Osteoblast (primary cell): Measurements from ENCODE around the gene OSBPL9. TPM values are rescaled to one million over a fixed set of nuclear protein-coding genes. Genes with fewer than 3 reads are reported as not detected.
A peak's percentile ranks its signal among the peaks of the same experiment; 100 is the strongest.

ENCODE experiments used
- DNase-seq: peaks from one replicate; pipeline ENCODE4 v3.0.0; 2011; ENCODE audit warnings: low spot score, mixed read lengths; ENCODE audit not compliant: insufficient read length; ENCODE audit errors: missing footprints
- H2AFZ ChIP-seq: 2 replicates; pipeline ENCODE4 v1.6.0; 2011; ENCODE audit warnings: mild to moderate bottlenecking, low read length
- H3K27ac ChIP-seq: 2 replicates; pipeline ENCODE4 v1.5.1; 2011; ENCODE audit warnings: mild to moderate bottlenecking, low read depth, low read length, moderate library complexity
- H3K27me3 ChIP-seq: 2 replicates; pipeline ENCODE4 v1.6.0; 2012; ENCODE audit warnings: mild to moderate bottlenecking, control low read depth, inconsistent platforms, low read length, moderate library complexity; ENCODE audit not compliant: insufficient read depth
- H3K36me3 ChIP-seq: 2 replicates; pipeline ENCODE4 v1.5.1; 2011; ENCODE audit warnings: mild to moderate bottlenecking, low read length, control low read depth, moderate library complexity; ENCODE audit not compliant: insufficient read depth
- H3K4me1 ChIP-seq: 2 replicates; pipeline ENCODE4 v1.5.1; 2011; ENCODE audit warnings: mild to moderate bottlenecking, low read length, control low read depth, moderate library complexity; ENCODE audit not compliant: insufficient read depth
- H3K4me2 ChIP-seq: 2 replicates; pipeline ENCODE4 v1.6.0; 2011; ENCODE audit warnings: mild to moderate bottlenecking, low read length; ENCODE audit not compliant: insufficient read depth
- H3K4me3 ChIP-seq: fragments of 200-600 bp; sonication (generic); 3 replicates; pipeline ENCODE4 v1.5.1; 2012; ENCODE audit warnings: mild to moderate bottlenecking, low read length, inconsistent platforms; ENCODE audit not compliant: insufficient read depth
- H3K79me2 ChIP-seq: 2 replicates; pipeline ENCODE4 v1.6.0; 2012; ENCODE audit warnings: mild to moderate bottlenecking, low read length, control low read depth, inconsistent platforms; ENCODE audit not compliant: insufficient read depth
- H3K9me3 ChIP-seq: 2 replicates; pipeline ENCODE4 v1.5.1; 2011; ENCODE audit warnings: low read depth, low read length, control low read depth
- H4K20me1 ChIP-seq: 2 replicates; pipeline ENCODE4 v1.6.0; 2012; ENCODE audit warnings: mild to moderate bottlenecking, low read length, control low read depth; ENCODE audit not compliant: insufficient read depth
- total RNA-seq: library from RNA; depleted of rRNA; stranded (reverse); fragments of >200 nt; gene quantifications from 2 replicates; pipeline ENCODE4 v1.2.3, GENCODE V29; 2012
- TF ChIP-seq, protein P1 (sequence below): IDR thresholded peaks from 2 replicates; pipeline ENCODE4 v1.5.1; 2011; ENCODE audit warnings: mild to moderate bottlenecking, low read depth, low read length, moderate library complexity; ENCODE audit errors: extremely low read depth

The OSBPL9 gene
- total RNA-seq, 1 donor = 87.9 TPM

DNA sequence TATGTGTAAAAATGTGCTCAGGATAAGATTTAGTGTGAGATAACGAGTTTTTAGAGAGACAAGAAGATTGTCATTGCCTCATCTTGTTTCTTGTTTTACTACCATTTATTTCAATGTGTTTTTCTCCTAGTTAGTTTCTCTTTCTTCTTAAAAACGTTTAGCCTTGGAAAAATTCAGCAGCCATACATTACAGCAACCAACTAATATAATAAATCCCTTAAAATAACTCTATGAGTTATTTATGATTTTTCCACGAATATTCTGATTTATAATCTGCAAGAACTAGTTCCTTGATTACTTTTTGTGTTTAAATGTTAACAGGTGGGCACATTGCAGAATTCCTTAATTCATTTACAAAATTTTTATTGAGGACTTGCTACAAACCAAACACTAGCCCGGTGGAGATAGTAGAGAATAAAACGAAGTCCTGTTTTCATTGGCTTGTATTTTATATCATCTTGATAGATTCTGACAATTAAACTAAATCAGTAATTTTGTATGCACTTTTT is 118.9 kb downstream of the OSBPL9 start:
- TF ChIP-seq, protein P1, sequence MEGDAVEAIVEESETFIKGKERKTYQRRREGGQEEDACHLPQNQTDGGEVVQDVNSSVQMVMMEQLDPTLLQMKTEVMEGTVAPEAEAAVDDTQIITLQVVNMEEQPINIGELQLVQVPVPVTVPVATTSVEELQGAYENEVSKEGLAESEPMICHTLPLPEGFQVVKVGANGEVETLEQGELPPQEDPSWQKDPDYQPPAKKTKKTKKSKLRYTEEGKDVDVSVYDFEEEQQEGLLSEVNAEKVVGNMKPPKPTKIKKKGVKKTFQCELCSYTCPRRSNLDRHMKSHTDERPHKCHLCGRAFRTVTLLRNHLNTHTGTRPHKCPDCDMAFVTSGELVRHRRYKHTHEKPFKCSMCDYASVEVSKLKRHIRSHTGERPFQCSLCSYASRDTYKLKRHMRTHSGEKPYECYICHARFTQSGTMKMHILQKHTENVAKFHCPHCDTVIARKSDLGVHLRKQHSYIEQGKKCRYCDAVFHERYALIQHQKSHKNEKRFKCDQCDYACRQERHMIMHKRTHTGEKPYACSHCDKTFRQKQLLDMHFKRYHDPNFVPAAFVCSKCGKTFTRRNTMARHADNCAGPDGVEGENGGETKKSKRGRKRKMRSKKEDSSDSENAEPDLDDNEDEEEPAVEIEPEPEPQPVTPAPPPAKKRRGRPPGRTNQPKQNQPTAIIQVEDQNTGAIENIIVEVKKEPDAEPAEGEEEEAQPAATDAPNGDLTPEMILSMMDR = no peak
- no peak overlapping the region for H3K4me2 ChIP-seq

DNA sequence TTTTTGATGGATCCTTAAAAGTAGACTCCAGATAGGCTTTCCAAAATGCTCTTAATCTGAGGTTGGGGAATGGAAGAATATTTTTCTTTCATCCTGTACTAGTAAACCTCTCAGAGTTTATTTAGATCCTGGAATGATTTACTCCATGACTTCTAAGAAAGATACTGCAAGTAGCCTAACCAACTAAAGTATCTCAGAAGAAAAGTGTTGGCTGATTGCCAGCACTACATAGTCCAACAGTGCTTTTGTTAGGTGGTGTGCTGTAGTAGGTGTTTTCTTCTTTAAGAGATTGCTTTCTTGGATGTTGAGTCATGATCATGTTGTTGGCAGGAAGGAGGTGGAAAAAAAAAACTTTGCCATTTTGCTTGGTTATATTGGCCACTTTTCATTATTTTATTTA is 119.8 kb downstream of the OSBPL9 start:
- H4K20me1 ChIP-seq = peaks cover 29% of the 10 kb centered on the region
- H2AFZ ChIP-seq = no peak overlapping the region
- DNase-seq = no peak
- no peaks in the 10 kb centered on the region for H3K9me3 ChIP-seq
- peaks cover 77% of the 10 kb centered on the region for H3K79me2 ChIP-seq
- no peak overlapping the region for H3K27ac ChIP-seq
- no peaks in the 10 kb centered on the region for H3K36me3 ChIP-seq
- no peaks in the 10 kb centered on the region for H3K27me3 ChIP-seq
- peaks cover 9% of the 10 kb centered on the region for H3K4me1 ChIP-seq
- no peak overlapping the region for H3K4me3 ChIP-seq
- peak overlapping the region; percentile 31 for H3K4me2 ChIP-seq
- TF ChIP-seq, protein P1 = no peak

More for the DNA sequence above, 118.9 kb downstream of the OSBPL9 start:
- H3K9me3 ChIP-seq = no peaks in the 10 kb centered on the region
- no peaks in the 10 kb centered on the region for H3K36me3 ChIP-seq
- H3K4me1 ChIP-seq = peaks cover 13% of the 10 kb centered on the region
- H3K4me3 ChIP-seq = no peak overlapping the region
- H3K79me2 ChIP-seq = peaks cover 80% of the 10 kb centered on the region
- no peak for DNase-seq
- no peaks in the 10 kb centered on the region for H3K27me3 ChIP-seq
- no peak overlapping the region for H2AFZ ChIP-seq
- H3K27ac ChIP-seq = no peak overlapping the region
- peaks cover 33% of the 10 kb centered on the region for H4K20me1 ChIP-seq

DNA sequence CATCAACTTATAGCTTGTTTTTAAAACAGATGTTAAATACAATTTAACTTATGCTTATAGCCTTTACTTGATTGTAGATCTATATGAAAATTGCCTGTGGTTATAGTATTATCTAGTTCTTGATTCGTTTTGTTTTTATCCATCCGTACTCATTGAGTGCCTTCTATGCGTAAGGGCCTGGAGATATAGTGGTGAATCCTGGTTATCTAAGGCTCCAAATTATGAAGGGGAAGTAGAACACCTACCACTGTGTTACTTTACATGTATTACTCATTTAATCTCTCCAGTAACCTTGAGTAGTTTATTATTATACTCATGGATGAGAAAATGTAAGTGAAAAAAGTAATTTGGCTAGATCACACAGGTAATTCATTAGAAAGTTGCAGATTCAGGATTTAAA is 121.8 kb downstream of the OSBPL9 start:
- Histone ChIP-seq H3K4me1 (peaks cover 9% of the 10 kb centered on the region), H3K36me3 (peaks cover 3% of the 10 kb centered on the region), H3K27ac (no peak overlapping the region), H3K79me2 (peaks cover 62% of the 10 kb centered on the region), H3K27me3 (no peaks in the 10 kb centered on the region), H2AFZ (no peak overlapping the region), H4K20me1 (peaks cover 23% of the 10 kb centered on the region), H3K4me3 (no peak overlapping the region), H3K4me2 (no peak overlapping the region), H3K9me3 (no peaks in the 10 kb centered on the region)
- no peak for DNase-seq
- TF ChIP-seq, protein P1 = no peak

DNA sequence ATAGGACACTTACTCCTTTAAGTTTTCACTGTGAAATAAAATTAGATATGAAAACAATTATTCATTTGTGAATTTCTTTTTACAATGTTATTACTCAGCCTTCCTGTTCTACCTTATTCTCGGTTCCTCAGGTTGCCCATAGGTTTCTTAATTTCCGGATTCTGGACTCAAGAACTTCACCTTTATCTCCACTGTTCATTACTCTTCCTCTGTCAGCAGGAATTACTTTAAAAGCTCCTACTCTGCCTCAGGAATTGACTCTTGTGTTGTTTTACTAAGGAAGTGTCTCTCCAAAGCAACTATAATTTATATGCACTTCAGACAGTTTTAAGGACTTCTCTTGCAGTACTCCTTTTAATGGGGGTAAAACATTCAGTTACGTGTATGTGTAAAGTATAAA is 123.8 kb downstream of the OSBPL9 start:
- Histone ChIP-seq H3K27me3 (no peaks in the 10 kb centered on the region), H3K79me2 (peaks cover 54% of the 10 kb centered on the region), H3K4me1 (peaks cover 9% of the 10 kb centered on the region), H3K27ac (no peak overlapping the region), H3K4me3 (no peak overlapping the region), H4K20me1 (peaks cover 18% of the 10 kb centered on the region), H2AFZ (no peak overlapping the region), H3K36me3 (peaks cover 3% of the 10 kb centered on the region), H3K9me3 (no peaks in the 10 kb centered on the region), H3K4me2 (no peak overlapping the region)
- TF ChIP-seq, protein P1 = no peak
- DNase-seq = no peak
